ENCODE measurements around the gene KIF15.

Gene KIF15

GRCh38 chr3:44734646-44735168, 26.9 kb upstream of the KIF15 start:
- DNase-seq (ENCODE audit: low read depth) = no peak
- no peak for TF ChIP-seq CTCF (IDR thresholded peaks at IDR 0.05; ENCODE audit: low read length, missing control alignments)
- H3K4me3 ChIP-seq (replicated peaks; ENCODE audit: low read depth, low read length) = no peak overlapping the region

- TF ChIP-seq CTCF (IDR thresholded peaks at IDR 0.05; ENCODE audit: low read length, missing control alignments) = no peak
- H3K4me3 ChIP-seq (replicated peaks; ENCODE audit: low read depth, low read length) = peak overlapping the region; percentile 97
- no peak for DNase-seq (ENCODE audit: low read depth)
Observed at GRCh38 chr3:44761101-44761423, 532 bp upstream of the KIF15 start.

GRCh38 chr3:44762170-44762677, 630 bp downstream of the KIF15 start:
- H3K4me3 ChIP-seq (replicated peaks; ENCODE audit: low read depth, low read length) = peak overlapping the region; percentile 97
- no peak for TF ChIP-seq CTCF (IDR thresholded peaks at IDR 0.05; ENCODE audit: low read length, missing control alignments)
- DNase-seq (ENCODE audit: low read depth) = peak; percentile 13

GRCh38 chr3:44762690-44763089, 1.1 kb downstream of the KIF15 start:
- DNase-seq (ENCODE audit: low read depth) = no peak
- peak overlapping the region; percentile 97 for H3K4me3 ChIP-seq (replicated peaks; ENCODE audit: low read depth, low read length)
- TF ChIP-seq CTCF (IDR thresholded peaks at IDR 0.05; ENCODE audit: low read length, missing control alignments) = no peak

- no peak for DNase-seq (ENCODE audit: low read depth)
Observed at GRCh38 chr3:44764248-44764647, 2.7 kb downstream of the KIF15 start.

GRCh38 chr3:44771424-44772098, 10.0 kb downstream of the KIF15 start:
- no peak for TF ChIP-seq CTCF (IDR thresholded peaks at IDR 0.05; ENCODE audit: low read length, missing control alignments)
- DNase-seq (ENCODE audit: low read depth) = no peak
- no peak overlapping the region for H3K4me3 ChIP-seq (replicated peaks; ENCODE audit: low read depth, low read length)

More at GRCh38 chr3:44764248-44764647, 2.7 kb downstream of the KIF15 start:
- no peak for TF ChIP-seq CTCF (IDR thresholded peaks at IDR 0.05; ENCODE audit: low read length, missing control alignments)
- no peak overlapping the region for H3K4me3 ChIP-seq (replicated peaks; ENCODE audit: low read depth, low read length)

GRCh38 chr3:44772099-44772442, 10.5 kb downstream of the KIF15 start:
- no peak for TF ChIP-seq CTCF (IDR thresholded peaks at IDR 0.05; ENCODE audit: low read length, missing control alignments)
- no peak for DNase-seq (ENCODE audit: low read depth)
- H3K4me3 ChIP-seq (replicated peaks; ENCODE audit: low read depth, low read length) = no peak overlapping the region
